Tibial artery (tissue), 4 donors: ENCODE results near the gene HOXD8.

Experiments used
- DNase-seq, 2 donors: peaks; one replicate each; pipeline ENCODE4 v3.0.0-alpha.2; 2019
- H3K27ac ChIP-seq, 2 donors: fragments of 200-600 bp; sonication (generic) in 1 of 2; 1 replicate in 1 of 2; 2 replicates in 1 of 2; pipeline ENCODE4 v1.5.1; 2018 to 2019; ENCODE audit warnings: mild to moderate bottlenecking in 1 of 2
- H3K27me3 ChIP-seq, 2 donors: fragments of 200-600 bp; sonication (generic) in 1 of 2; one replicate each; pipeline versions ENCODE4 v1.5.1 to v1.6.0; 2016 to 2019
- H3K36me3 ChIP-seq, 3 donors: fragments of 200-600 bp; sonication (generic) in 2 of 3; one replicate each; pipeline ENCODE4 v1.5.1; 2016 to 2019; ENCODE audit warnings: mild to moderate bottlenecking in 2 of 3
- H3K4me1 ChIP-seq, 4 donors: fragments of 200-600 bp; sonication (generic) in 2 of 4; 1 replicate in 3 of 4; 2 replicates in 1 of 4; pipeline ENCODE4 v1.5.1; 2016 to 2019
- H3K4me3 ChIP-seq, 2 donors: fragments of 200-600 bp; sonication (generic) in 1 of 2; 1 replicate in 1 of 2; 2 replicates in 1 of 2; pipeline ENCODE4 v1.5.1; 2018 to 2019; ENCODE audit warnings: mild to moderate bottlenecking in 2 of 2
- H3K9me3 ChIP-seq, 3 donors: fragments of 200-600 bp; sonication (generic) in 1 of 3; one replicate each; pipeline ENCODE4 v1.5.1; 2016 to 2019
- CTCF ChIP-seq, 2 experiments: fragments of 200-600 bp in 1 of 2; fragments of 450-650 bp in 1 of 2; IDR thresholded peaks; one replicate each; pipeline ENCODE4 v1.5.1; 2017 to 2019; ENCODE audit warnings: antibody characterized with exemption in 2 of 2, mild to moderate bottlenecking in 1 of 2, moderate library complexity in 1 of 2
- intact Hi-C: fragments of 100-400 bp; cut with DNase I; formaldehyde crosslinking; loops from one replicate; pipeline ENCODE4 v1.15.0; 2023; ENCODE audit warnings: low total_unique reads

The HOXD8 gene

GRCh38 chr2:176092270-176093144 is 37.0 kb upstream of the HOXD8 start, which contains the start of gene HOXD13:
Gene HOXD13, plus strand, starts transcription at chr2:176092721. Its CDS starts 170 bp downstream, at chr2:176092891.
- Histone ChIP-seq H3K27me3 (peaks cover 7 to 100% of the 10 kb centered on the region in 2 donors), H3K9me3 (no peaks in the 10 kb centered on the region), H3K4me3 (peak within 1 kb of the TSS; percentile 22 to 44), H3K4me1 (peaks cover 0 to 43% (median 34%) of the 10 kb centered on the region in 4 donors), H3K36me3 (no peaks in the 10 kb centered on the region), H3K27ac (no peak within 1 kb of the TSS)
- DNase-seq = peak in 1 of 2 donors; percentile 60
- intact Hi-C loops = loop anchor here (5.0 kb wide), 1 partner anchor 90 kb away; the partner anchor contains the start of gene LNPK
- TF ChIP-seq CTCF (IDR thresholded peaks at IDR 0.05) = no peak

- TF ChIP-seq CTCF (IDR thresholded peaks at IDR 0.05) = no peak
- Histone ChIP-seq H3K9me3 (no peaks in the 10 kb centered on the region), H3K27ac (no peak overlapping the region), H3K36me3 (no peaks in the 10 kb centered on the region), H3K4me3 (peak overlapping the region; percentile 22 to 44), H3K27me3 (peaks cover 7 to 100% of the 10 kb centered on the region in 2 donors), H3K4me1 (peaks cover 0 to 45% (median 36%) of the 10 kb centered on the region in 4 donors)
- peak in 1 of 2 donors; percentile 64 for DNase-seq
- intact Hi-C loops = loop anchor here (5.0 kb wide), 1 partner anchor 91 kb away; the partner anchor contains the start of gene LNPK
Measured at GRCh38 chr2:176093145-176093897, 36.2 kb upstream of the HOXD8 start.

GRCh38 chr2:176093898-176094249 is 35.6 kb upstream of the HOXD8 start:
- TF ChIP-seq CTCF (IDR thresholded peaks at IDR 0.05) = no peak
- no peak for DNase-seq
- H3K9me3 ChIP-seq = no peaks in the 10 kb centered on the region
- intact Hi-C loops = loop anchor here (5.0 kb wide), 1 partner anchor 92 kb away; the partner anchor contains the start of gene LNPK
- H3K27ac ChIP-seq = no peak overlapping the region
- no peak overlapping the region for H3K4me3 ChIP-seq
- H3K4me1 ChIP-seq = peaks cover 0 to 47% (median 39%) of the 10 kb centered on the region in 4 donors
- peaks cover 7 to 100% of the 10 kb centered on the region in 2 donors for H3K27me3 ChIP-seq
- H3K36me3 ChIP-seq = no peaks in the 10 kb centered on the region

GRCh38 chr2:176094349-176094748 is 35.2 kb upstream of the HOXD8 start:
- no peak for TF ChIP-seq CTCF (IDR thresholded peaks at IDR 0.05)
- intact Hi-C loops = loop anchor here (5.0 kb wide), 1 partner anchor 92 kb away; the partner anchor contains the start of gene LNPK
- Histone ChIP-seq H3K36me3 (no peaks in the 10 kb centered on the region), H3K27ac (no peak overlapping the region), H3K27me3 (peaks cover 6 to 100% of the 10 kb centered on the region in 2 donors), H3K4me1 (peaks cover 0 to 51% (median 42%) of the 10 kb centered on the region in 4 donors), H3K9me3 (no peaks in the 10 kb centered on the region), H3K4me3 (no peak overlapping the region)
- DNase-seq = no peak

GRCh38 chr2:176095421-176095820 is 34.1 kb upstream of the HOXD8 start:
- intact Hi-C loops = loop anchor here (5.0 kb wide), 1 partner anchor 728 kb away; no protein-coding TSS in a partner anchor

More at GRCh38 chr2:176095421-176095820, 34.1 kb upstream of the HOXD8 start:
- H3K4me1 ChIP-seq = peaks cover 0 to 62% (median 50%) of the 10 kb centered on the region in 4 donors
- peaks cover 10 to 100% of the 10 kb centered on the region in 2 donors for H3K27me3 ChIP-seq
- no peaks in the 10 kb centered on the region for H3K9me3 ChIP-seq
- H3K27ac ChIP-seq = no peak overlapping the region
- DNase-seq = no peak
- H3K4me3 ChIP-seq = no peak overlapping the region
- TF ChIP-seq CTCF (IDR thresholded peaks at IDR 0.05) = no peak
- no peaks in the 10 kb centered on the region for H3K36me3 ChIP-seq
